Measurements from ENCODE around the gene PRPF19. TPM values are rescaled to one million over a fixed set of nuclear protein-coding genes. Genes with fewer than 3 reads are reported as not detected.

Gene PRPF19
- total RNA-seq, 2 donors from 2014 or later = 139 to 175 TPM

DNA sequence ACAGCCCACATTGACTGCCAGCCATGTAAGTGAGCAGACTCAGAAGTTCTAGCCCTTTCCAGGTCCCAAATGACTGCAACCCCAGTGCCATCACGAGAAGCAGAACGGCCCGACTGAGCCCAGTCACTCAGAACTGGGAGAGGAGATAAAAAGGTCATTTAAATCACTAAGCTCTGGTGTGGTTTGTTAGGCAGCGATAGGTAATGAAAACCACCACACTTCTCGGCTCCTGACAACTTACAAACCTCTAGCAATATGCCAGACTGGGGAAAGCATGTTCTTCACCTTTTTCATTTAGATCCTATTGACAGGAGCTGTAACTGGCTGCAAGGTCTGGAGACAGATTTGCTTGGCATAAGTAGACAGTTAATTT lies 38.9 kb upstream of the PRPF19 start:
- no peaks in the 10 kb centered on the region for H3K9me3 Mint-ChIP-seq
- no peaks in the 10 kb centered on the region for H3K36me3 Mint-ChIP-seq (ENCODE audit: insufficient read depth in 2 of 2)
- no peak overlapping the region for H3K4me3 Mint-ChIP-seq
- DNase-seq (no peak), ATAC-seq (replicated peaks in 1 of 2) (no peak)
- peaks cover 15% of the 10 kb centered on the region for H3K4me1 Mint-ChIP-seq (ENCODE audit: low read depth)
- no peaks in the 10 kb centered on the region for H3K27me3 Mint-ChIP-seq (ENCODE audit: low read depth)
- no peak overlapping the region for H3K27ac Mint-ChIP-seq

GRCh38 chr11:60944490-60945294 lies 38.3 kb upstream of the PRPF19 start:
- ATAC-seq (replicated peaks in 1 of 2) (peak; percentile 45 to 71), DNase-seq (no peak)
- Mint-ChIP-seq H3K4me3 (no peak overlapping the region), H3K9me3 (no peaks in the 10 kb centered on the region), H3K27ac (no peak overlapping the region), H3K36me3 (ENCODE audit: insufficient read depth in 2 of 2) (no peaks in the 10 kb centered on the region), H3K27me3 (ENCODE audit: low read depth) (no peaks in the 10 kb centered on the region), H3K4me1 (ENCODE audit: low read depth) (peaks cover 15% of the 10 kb centered on the region)

DNA sequence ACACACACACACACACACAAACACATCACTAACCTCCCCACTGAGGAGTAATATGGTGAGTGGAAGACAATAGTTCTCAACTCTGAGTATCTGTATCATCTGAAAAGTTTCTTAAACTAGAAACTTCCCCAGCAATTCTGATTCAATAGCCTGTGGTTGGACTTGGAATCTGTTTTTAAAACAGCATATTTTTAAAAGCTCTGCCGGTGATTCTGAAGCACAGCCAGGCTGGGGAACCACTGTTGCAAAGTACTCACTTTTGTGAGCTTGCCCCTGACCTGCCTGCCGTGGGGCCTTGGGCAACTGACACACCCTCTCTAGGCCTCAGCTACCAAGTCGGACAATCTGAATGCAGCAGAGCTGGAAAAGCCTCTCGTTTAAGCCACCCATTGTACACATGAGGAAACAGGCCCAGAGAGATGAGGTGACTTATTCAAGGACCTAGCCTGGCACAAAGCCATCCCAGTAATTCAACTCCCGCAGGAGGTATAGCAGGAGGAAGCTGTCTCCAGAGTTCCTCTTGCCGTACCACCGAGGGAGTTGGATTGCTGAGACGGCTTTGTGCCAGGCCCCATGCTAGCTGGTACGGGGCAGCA lies 36.7 kb upstream of the PRPF19 start:
- H3K27ac Mint-ChIP-seq = no peak overlapping the region
- DNase-seq (no peak), ATAC-seq (replicated peaks in 1 of 2) (peak in 1 of 2 donors; percentile 21)
- H3K4me1 Mint-ChIP-seq (ENCODE audit: low read depth) = peaks cover 8% of the 10 kb centered on the region
- H3K27me3 Mint-ChIP-seq (ENCODE audit: low read depth) = no peaks in the 10 kb centered on the region
- no peak overlapping the region for H3K4me3 Mint-ChIP-seq
- no peaks in the 10 kb centered on the region for H3K9me3 Mint-ChIP-seq
- no peaks in the 10 kb centered on the region for H3K36me3 Mint-ChIP-seq (ENCODE audit: insufficient read depth in 2 of 2)

DNA sequence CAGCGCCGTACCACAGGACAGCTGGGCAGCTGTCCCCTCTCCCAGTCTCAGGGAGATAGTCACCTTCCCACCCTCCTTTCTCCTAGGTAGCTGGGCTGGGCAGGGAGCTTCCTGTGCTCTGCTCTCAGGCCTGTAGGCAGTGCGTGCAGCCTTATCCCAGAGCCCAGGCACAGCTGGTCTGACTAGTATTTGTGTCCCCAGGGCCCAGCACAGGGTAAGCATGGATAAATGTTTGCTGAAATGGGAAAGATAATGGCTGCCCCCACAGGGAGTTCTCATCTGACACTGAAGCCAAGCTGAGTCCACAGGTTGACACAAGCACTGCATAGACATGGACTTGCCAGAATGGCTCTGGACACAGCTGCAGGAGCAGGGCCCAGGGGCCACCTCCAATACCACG lies 35.8 kb upstream of the PRPF19 start:
- Mint-ChIP-seq H3K4me1 (ENCODE audit: low read depth) (peaks cover 8% of the 10 kb centered on the region), H3K27ac (no peak overlapping the region), H3K36me3 (ENCODE audit: insufficient read depth in 2 of 2) (no peaks in the 10 kb centered on the region), H3K9me3 (no peaks in the 10 kb centered on the region), H3K4me3 (no peak overlapping the region), H3K27me3 (ENCODE audit: low read depth) (no peaks in the 10 kb centered on the region)
- ATAC-seq (replicated peaks in 1 of 2) = no peak
- DNase-seq = no peak

DNA sequence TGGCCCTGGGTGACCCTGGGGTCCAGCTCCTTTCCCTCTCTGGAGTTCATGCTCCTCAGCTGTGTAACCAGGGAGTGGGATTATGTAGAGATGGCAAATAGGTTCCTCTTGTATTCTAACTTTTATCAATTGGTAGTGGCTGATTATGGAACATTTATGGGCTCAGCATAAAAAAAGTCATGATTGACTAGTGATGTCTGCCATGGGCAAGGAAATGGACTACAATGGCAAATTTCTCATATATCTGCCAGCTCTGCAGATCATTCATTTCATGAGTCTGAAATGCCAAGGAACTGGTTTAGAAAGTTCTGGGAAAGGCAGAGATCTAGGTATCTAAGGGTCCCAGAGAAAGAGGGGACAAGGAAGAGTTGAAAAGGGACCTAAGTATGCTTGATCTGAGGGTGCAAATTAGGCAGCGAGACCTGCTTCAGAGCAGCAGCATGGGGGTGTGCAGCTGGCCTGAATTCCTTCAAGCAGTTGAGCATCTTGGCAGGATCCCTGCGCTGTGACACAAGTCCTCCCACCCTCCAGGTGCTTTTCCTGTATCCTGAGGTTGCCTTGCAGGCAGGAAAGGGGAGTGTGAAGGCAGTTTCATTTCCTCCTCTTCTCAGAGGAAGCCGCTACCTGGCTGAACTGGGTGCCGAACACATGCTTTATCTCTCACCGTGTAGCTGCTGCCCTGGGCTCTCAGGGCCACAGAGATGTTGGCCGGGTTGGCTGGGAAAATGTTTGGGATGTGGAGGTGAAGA lies 35.2 kb upstream of the PRPF19 start:
- peaks cover 8% of the 10 kb centered on the region for H3K4me1 Mint-ChIP-seq (ENCODE audit: low read depth)
- no peak overlapping the region for H3K27ac Mint-ChIP-seq
- ATAC-seq (replicated peaks in 1 of 2) (no peak), DNase-seq (no peak)
- H3K4me3 Mint-ChIP-seq = no peak overlapping the region
- no peaks in the 10 kb centered on the region for H3K36me3 Mint-ChIP-seq (ENCODE audit: insufficient read depth in 2 of 2)
- H3K9me3 Mint-ChIP-seq = no peaks in the 10 kb centered on the region
- H3K27me3 Mint-ChIP-seq (ENCODE audit: low read depth) = no peaks in the 10 kb centered on the region

DNA sequence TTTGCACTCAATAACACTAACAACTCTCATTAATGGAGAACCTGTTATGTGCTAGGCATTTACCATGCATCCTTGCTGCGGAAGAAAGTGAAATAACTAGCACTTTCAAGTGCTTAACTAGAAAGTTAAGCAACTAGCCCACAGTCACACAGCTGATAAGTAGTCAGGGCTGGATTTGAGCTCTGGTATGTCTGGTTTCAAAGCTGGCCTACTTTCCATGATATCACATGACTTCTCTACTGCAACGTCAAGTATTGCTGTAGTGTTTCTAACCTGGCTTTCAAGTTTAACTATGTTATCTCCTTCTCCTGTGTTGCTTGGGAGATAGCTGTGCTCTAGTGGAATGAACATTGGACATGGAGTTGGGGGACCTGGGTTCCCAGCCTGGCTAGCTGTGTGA lies 33.5 kb upstream of the PRPF19 start:
- Mint-ChIP-seq H3K4me1 (ENCODE audit: low read depth) (peaks cover 8% of the 10 kb centered on the region), H3K27me3 (ENCODE audit: low read depth) (no peaks in the 10 kb centered on the region), H3K9me3 (no peaks in the 10 kb centered on the region), H3K27ac (no peak overlapping the region), H3K36me3 (ENCODE audit: insufficient read depth in 2 of 2) (no peaks in the 10 kb centered on the region), H3K4me3 (no peak overlapping the region)
- ATAC-seq (replicated peaks in 1 of 2) (peak; percentile 30 to 44), DNase-seq (no peak)

DNA sequence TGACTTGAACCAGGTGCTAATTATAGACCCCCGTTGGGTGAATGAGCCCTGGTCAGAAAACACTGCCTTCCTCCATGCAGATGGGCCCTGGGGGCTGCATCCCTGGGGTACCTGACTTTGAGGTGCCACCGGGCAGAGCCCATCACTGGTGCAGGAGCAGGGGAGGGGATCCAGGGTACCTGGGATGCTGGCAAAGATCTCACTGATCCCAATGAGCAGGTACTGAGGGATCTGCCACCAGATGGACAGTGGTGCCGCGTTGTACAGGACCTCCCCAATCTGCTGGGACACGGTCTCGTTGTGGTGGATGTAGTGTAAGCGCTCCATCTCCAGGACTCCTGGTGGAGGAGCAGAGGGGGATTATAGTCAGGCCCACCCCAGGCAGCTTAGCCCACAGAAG lies 32.9 kb upstream of the PRPF19 start:
- H3K27ac Mint-ChIP-seq = no peak overlapping the region

DNA sequence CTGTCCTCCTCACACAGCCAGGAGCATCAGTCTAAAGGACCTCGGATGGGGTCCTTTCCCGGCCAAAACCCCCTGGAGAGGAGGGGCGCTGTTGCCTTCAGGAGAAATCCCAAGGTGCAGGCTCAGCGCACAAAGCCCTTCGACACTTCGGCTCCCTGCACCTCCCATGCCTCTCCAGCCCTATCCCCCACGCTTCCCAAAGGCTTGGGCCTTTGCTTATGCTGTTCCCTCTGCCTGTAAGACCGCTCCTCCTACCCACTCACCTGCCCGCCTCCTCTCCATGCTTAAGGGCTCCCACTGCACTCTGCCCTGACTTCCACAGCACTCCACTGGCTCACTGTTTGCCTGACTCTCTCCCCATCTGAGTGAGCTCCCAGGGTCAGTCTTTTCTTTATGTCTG lies 32.1 kb upstream of the PRPF19 start:
- ATAC-seq (replicated peaks in 1 of 2) (no peak), DNase-seq (no peak)
- no peaks in the 10 kb centered on the region for H3K36me3 Mint-ChIP-seq (ENCODE audit: insufficient read depth in 2 of 2)
- H3K27me3 Mint-ChIP-seq (ENCODE audit: low read depth) = no peaks in the 10 kb centered on the region
- no peaks in the 10 kb centered on the region for H3K4me1 Mint-ChIP-seq (ENCODE audit: low read depth)
- H3K4me3 Mint-ChIP-seq = no peak overlapping the region
- H3K9me3 Mint-ChIP-seq = no peaks in the 10 kb centered on the region
- no peak overlapping the region for H3K27ac Mint-ChIP-seq

More for the DNA sequence above, 32.9 kb upstream of the PRPF19 start:
- DNase-seq (no peak), ATAC-seq (replicated peaks in 1 of 2) (no peak)
- H3K4me3 Mint-ChIP-seq = no peak overlapping the region
- H3K36me3 Mint-ChIP-seq (ENCODE audit: insufficient read depth in 2 of 2) = no peaks in the 10 kb centered on the region
- peaks cover 5% of the 10 kb centered on the region for H3K4me1 Mint-ChIP-seq (ENCODE audit: low read depth)
- H3K9me3 Mint-ChIP-seq = no peaks in the 10 kb centered on the region
- H3K27me3 Mint-ChIP-seq (ENCODE audit: low read depth) = no peaks in the 10 kb centered on the region

DNA sequence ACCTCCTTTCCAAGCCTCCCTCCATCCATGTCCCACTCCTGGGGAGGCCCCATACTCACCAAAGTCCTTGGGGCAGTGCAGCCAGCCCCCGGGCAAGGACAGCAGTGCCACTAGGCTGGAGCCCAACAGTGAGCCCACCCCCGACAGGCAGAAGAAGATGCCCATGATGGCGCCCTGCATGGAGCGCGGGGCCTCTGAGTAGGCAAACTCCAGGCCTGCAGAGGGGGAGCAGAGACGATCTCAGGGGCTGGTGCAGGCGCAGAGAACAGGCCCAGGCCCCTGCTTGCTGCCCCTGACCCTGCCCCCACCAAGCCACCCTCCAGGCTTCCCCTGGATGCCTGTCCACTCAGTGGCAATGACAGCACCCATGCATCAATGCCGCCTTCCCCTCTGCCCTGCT lies 31.4 kb upstream of the PRPF19 start:
- Mint-ChIP-seq H3K4me3 (no peak overlapping the region), H3K27me3 (ENCODE audit: low read depth) (no peaks in the 10 kb centered on the region), H3K27ac (no peak overlapping the region), H3K9me3 (no peaks in the 10 kb centered on the region), H3K36me3 (ENCODE audit: insufficient read depth in 2 of 2) (no peaks in the 10 kb centered on the region), H3K4me1 (ENCODE audit: low read depth) (no peaks in the 10 kb centered on the region)
- DNase-seq = no peak
- ATAC-seq (replicated peaks in 1 of 2) = no peak

GRCh38 chr11:60937144-60937527 lies 30.8 kb upstream of the PRPF19 start:
- Mint-ChIP-seq H3K27ac (no peak overlapping the region), H3K4me3 (no peak overlapping the region), H3K4me1 (ENCODE audit: low read depth) (no peaks in the 10 kb centered on the region), H3K27me3 (ENCODE audit: low read depth) (no peaks in the 10 kb centered on the region), H3K36me3 (ENCODE audit: insufficient read depth in 2 of 2) (no peaks in the 10 kb centered on the region), H3K9me3 (no peaks in the 10 kb centered on the region)
- no peak for ATAC-seq (replicated peaks in 1 of 2)
- DNase-seq = no peak

DNA sequence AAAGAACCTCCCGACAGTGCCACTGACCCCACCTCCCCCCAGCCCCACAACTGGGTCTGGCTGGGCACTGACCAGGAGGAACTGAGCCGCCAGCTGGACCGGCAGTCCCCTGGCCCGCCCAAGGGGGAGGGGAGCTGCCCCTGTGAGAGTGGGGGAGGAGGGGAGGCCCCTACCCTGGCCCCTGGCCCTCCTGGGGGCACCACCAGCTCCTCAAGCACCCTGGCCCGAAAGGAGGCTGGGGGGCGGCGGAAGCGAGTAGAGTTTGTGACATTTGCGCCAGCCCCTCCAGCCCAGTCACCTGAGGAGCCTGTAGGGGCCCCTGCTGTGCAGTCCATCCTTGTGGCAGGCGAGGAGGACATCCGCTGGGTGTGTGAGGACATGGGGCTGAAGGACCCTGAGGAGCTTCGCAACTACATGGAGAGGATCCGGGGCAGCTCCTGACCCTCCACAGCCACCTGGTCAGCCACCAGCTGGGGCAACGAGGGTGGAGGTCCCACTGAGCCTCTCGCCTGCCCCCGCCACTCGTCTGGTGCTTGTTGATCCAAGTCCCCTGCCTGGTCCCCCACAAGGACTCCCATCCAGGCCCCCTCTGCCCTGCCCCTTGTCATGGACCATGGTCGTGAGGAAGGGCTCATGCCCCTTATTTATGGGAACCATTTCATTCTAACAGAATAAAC lies 30.2 kb upstream of the PRPF19 start:
- DNase-seq (no peak), ATAC-seq (replicated peaks in 1 of 2) (no peak)
- H3K36me3 Mint-ChIP-seq (ENCODE audit: insufficient read depth in 2 of 2) = no peaks in the 10 kb centered on the region
- H3K4me3 Mint-ChIP-seq = no peak overlapping the region
- H3K27me3 Mint-ChIP-seq (ENCODE audit: low read depth) = no peaks in the 10 kb centered on the region
- H3K27ac Mint-ChIP-seq = no peak overlapping the region
- no peaks in the 10 kb centered on the region for H3K9me3 Mint-ChIP-seq
- H3K4me1 Mint-ChIP-seq (ENCODE audit: low read depth) = no peaks in the 10 kb centered on the region

- Mint-ChIP-seq H3K27me3 (ENCODE audit: low read depth) (no peaks in the 10 kb centered on the region), H3K4me1 (ENCODE audit: low read depth) (no peaks in the 10 kb centered on the region), H3K36me3 (ENCODE audit: insufficient read depth in 2 of 2) (no peaks in the 10 kb centered on the region), H3K9me3 (no peaks in the 10 kb centered on the region), H3K4me3 (no peak overlapping the region), H3K27ac (no peak overlapping the region)
- no peak for DNase-seq
- no peak for ATAC-seq (replicated peaks in 1 of 2)
Measured at GRCh38 chr11:60935676-60936442, 29.5 kb upstream of the PRPF19 start.
